ENCODE results near the gene PLA2G2D. TPM values are rescaled to one million over a fixed set of nuclear protein-coding genes. Genes with fewer than 3 reads are reported as not detected.

The PLA2G2D gene
- total and polyA plus RNA-seq, 9 of the 15 experiments (the other 6 are each of a cell fraction or from before 2014, with no cell fraction given), result not detected

DNA sequence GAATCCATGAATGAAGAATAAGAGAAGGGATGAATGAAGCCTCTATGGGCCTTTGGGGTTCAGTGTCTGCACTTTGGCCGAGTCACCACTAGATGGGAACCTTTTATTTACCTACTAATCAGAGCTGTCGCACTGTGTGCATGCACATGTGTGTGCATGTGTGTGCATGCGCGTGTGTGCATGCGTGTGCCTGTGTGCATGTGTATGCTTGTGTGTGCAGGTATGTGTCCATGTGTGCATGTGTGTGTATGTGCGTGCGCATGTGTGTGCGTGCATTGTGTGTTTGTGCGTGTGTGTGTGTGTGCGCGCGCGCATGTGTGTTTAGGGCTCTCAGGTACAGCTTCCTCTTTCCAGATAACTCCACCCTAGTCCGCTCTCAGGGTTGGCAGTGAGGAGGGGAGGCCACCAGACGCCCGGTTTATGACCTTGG lies 46.2 kb upstream of the PLA2G2D start:
- Histone ChIP-seq H3K4me2 (ENCODE audit: insufficient read depth, low read length) (no peak overlapping the region), H3K9ac (ENCODE audit: insufficient read depth in 1 of 2, low read depth in 2 of 2, low read length in 2 of 2) (no peak overlapping the region), H4K20me1 (replicated peaks; ENCODE audit: control insufficient read depth, insufficient read depth, low read length) (no peaks in the 10 kb centered on the region), H3K79me2 (ENCODE audit: control insufficient read depth, insufficient read depth, low read length) (no peaks in the 10 kb centered on the region), H3K4me1 (replicated peaks in 1 of 2; ENCODE audit: control insufficient read depth in 2 of 2, insufficient read depth in 2 of 2, low read length in 2 of 2) (peaks cover 0 to 6% of the 10 kb centered on the region in 2 experiments; a peak in 2 of 5 replicates), H3K27me3 (ENCODE audit: control insufficient read depth in 2 of 2, insufficient read depth in 2 of 2, low read length in 2 of 2) (peaks cover 0 to 19% of the 10 kb centered on the region in 2 experiments; a peak in 3 of 5 replicates), H3K9me1 (ENCODE audit: control insufficient read depth, insufficient read depth, low read length) (no peaks in the 10 kb centered on the region), H3K4me3 (no peak overlapping the region), H3K9me3 (replicated peaks; ENCODE audit: control insufficient read depth, insufficient read depth, low read depth, low read length) (peaks cover 2% of the 10 kb centered on the region), H2AFZ (ENCODE audit: low read depth, low read length) (no peak overlapping the region), H3K36me3 (ENCODE audit: control insufficient read depth, insufficient read depth, low read length) (no peaks in the 10 kb centered on the region), H3K27ac (ENCODE audit: extremely low read depth, low read depth, low read length) (no peak overlapping the region)
- peak; percentile 79 for FAIRE-seq
- ATAC-seq, result peak; percentile 86
- BruUV-seq (replicated peaks), result no TSS peak
- CTCF ChIA-PET (ENCODE audit: low intra/inter-chr PET ratio), result interaction anchor here (0.6 kb wide), 1 partner anchor 63 kb away, joined by 3 read pairs; no protein-coding TSS in a partner anchor
- in situ Hi-C loops (cut with MboI) (no loop called here), intact Hi-C loops (cut with micrococcal nuclease) (loop anchor here (2.0 to 5.0 kb wide), 3 partner anchors 19 to 327 kb away; no protein-coding TSS in a partner anchor)
- POLR2A ChIA-PET, result interaction anchor here (0.8 to 1.4 kb wide), 2 partner anchors 14 to 194 kb away, joined by 3 read pairs; no protein-coding TSS in a partner anchor
- 52% methylated on average over 16 of the region's 16 CpGs for WGBS (ENCODE audit: insufficient coverage, low coverage, missing lambda C conversion rate)
- DNase-seq (ENCODE audit: extremely low read depth in 1 of 4, low spot score in 3 of 4), result peak; percentile 46 to 66 (median 56)
- TF ChIP-seq ARID1B (IDR thresholded peaks at IDR 0.05) (peak; percentile 27; the same call in 1 of the 2 replicates), EHMT2 (IDR thresholded peaks at IDR 0.05) (0 out of 2 replicates have a peak, but pooled peaks have one; percentile 25), ARID2 (IDR thresholded peaks at IDR 0.05) (peak; percentile 98), KDM4B (IDR thresholded peaks at IDR 0.05; ENCODE audit: borderline replicate concordance in 2 of 2, low read depth in 1 of 2) (peak in 1 of 2 experiments; percentile 34; a peak in 1 of 4 replicates), ETV5 (CRISPR knock-in tag; IDR thresholded peaks at IDR 0.05; ENCODE audit: low read depth) (peak; percentile 40; the same call in 1 of the 2 replicates), SMC3 (conservative IDR thresholded peaks at IDR 0.05; ENCODE audit: insufficient read depth, low read depth, low read length) (peak; percentile 65; the same call in 1 of the 2 replicates), DACH1 (IDR thresholded peaks at IDR 0.05; ENCODE audit: partially characterized antibody) (no peak), STAT5B (CRISPR knock-in tag; IDR thresholded peaks at IDR 0.05) (no peak), SREBF2 (CRISPR knock-in tag; IDR thresholded peaks at IDR 0.05) (no peak), DNMT1 (IDR thresholded peaks at IDR 0.05) (0 out of 2 replicates have a peak, but pooled peaks have one; percentile 39), ZKSCAN1 (IDR thresholded peaks at IDR 0.05; ENCODE audit: low read depth, low read length) (0 out of 2 replicates have a peak, but pooled peaks have one; percentile 54), NFRKB (IDR thresholded peaks at IDR 0.05; ENCODE audit: low read depth) (0 out of 2 replicates have a peak, but pooled peaks have one; percentile 56), DDX20 (tag; IDR thresholded peaks at IDR 0.05; ENCODE audit: low read depth) (no peak), SMARCA4 (IDR thresholded peaks at IDR 0.05) (peak; percentile 17; the same call in 1 of the 2 replicates), PHF20 (IDR thresholded peaks at IDR 0.05; ENCODE audit: partially characterized antibody) (peak; percentile 89), RAD21 (CRISPR knock-in tag; conservative IDR thresholded peaks at IDR 0.05 in 1 of 2, IDR thresholded peaks at IDR 0.05 in 1 of 2) (peak in 1 of 2 experiments; percentile 87; a peak in 3 of 4 replicates), HDAC1 (IDR thresholded peaks at IDR 0.05) (peak in 1 of 2 experiments; percentile 78; a peak in 2 of 4 replicates)
- TF ChIP-seq, protein P1, sequence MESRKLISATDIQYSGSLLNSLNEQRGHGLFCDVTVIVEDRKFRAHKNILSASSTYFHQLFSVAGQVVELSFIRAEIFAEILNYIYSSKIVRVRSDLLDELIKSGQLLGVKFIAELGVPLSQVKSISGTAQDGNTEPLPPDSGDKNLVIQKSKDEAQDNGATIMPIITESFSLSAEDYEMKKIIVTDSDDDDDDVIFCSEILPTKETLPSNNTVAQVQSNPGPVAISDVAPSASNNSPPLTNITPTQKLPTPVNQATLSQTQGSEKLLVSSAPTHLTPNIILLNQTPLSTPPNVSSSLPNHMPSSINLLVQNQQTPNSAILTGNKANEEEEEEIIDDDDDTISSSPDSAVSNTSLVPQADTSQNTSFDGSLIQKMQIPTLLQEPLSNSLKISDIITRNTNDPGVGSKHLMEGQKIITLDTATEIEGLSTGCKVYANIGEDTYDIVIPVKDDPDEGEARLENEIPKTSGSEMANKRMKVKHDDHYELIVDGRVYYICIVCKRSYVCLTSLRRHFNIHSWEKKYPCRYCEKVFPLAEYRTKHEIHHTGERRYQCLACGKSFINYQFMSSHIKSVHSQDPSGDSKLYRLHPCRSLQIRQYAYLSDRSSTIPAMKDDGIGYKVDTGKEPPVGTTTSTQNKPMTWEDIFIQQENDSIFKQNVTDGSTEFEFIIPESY (CRISPR knock-in tag; IDR thresholded peaks at IDR 0.05), result peak; percentile 76; the same call in 1 of the 2 replicates
- TF ChIP-seq, protein P2, sequence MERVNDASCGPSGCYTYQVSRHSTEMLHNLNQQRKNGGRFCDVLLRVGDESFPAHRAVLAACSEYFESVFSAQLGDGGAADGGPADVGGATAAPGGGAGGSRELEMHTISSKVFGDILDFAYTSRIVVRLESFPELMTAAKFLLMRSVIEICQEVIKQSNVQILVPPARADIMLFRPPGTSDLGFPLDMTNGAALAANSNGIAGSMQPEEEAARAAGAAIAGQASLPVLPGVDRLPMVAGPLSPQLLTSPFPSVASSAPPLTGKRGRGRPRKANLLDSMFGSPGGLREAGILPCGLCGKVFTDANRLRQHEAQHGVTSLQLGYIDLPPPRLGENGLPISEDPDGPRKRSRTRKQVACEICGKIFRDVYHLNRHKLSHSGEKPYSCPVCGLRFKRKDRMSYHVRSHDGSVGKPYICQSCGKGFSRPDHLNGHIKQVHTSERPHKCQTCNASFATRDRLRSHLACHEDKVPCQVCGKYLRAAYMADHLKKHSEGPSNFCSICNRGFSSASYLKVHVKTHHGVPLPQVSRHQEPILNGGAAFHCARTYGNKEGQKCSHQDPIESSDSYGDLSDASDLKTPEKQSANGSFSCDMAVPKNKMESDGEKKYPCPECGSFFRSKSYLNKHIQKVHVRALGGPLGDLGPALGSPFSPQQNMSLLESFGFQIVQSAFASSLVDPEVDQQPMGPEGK (CRISPR knock-in tag; IDR thresholded peaks at IDR 0.05; ENCODE audit: borderline replicate concordance), result no peak
